HG03159 (cell line): Measurements from ENCODE around the gene PTPRM.

Experiments used
- ATAC-seq: cut with Tn5 transposase; IDR thresholded peaks from one replicate; pipeline ENCODE4 v1.9.1; 2021; ENCODE audit warnings: mild to moderate bottlenecking, moderate library complexity; ENCODE audit not compliant: unreplicated experiment

PTPRM gene

DNA sequence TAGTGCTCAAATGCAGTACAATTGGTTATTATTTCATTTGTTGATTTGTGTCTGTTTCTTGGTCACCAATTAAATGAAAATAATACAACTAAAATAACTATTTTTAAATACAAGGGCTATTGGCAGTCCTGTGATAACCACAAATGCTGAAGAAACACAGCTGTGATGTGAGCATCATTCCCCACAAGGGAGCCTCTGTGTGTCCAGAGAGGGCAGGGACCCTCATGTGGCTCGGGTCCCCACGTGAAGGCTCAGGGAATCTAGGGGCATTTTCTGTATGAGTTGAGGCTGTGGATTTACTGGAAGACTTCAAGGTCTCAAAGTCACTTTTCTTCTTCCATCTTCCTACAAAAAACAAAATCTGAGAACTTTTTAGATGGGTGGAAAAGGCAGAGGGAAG lies 726.1 kb downstream of the PTPRM start:
- no peak for ATAC-seq

DNA sequence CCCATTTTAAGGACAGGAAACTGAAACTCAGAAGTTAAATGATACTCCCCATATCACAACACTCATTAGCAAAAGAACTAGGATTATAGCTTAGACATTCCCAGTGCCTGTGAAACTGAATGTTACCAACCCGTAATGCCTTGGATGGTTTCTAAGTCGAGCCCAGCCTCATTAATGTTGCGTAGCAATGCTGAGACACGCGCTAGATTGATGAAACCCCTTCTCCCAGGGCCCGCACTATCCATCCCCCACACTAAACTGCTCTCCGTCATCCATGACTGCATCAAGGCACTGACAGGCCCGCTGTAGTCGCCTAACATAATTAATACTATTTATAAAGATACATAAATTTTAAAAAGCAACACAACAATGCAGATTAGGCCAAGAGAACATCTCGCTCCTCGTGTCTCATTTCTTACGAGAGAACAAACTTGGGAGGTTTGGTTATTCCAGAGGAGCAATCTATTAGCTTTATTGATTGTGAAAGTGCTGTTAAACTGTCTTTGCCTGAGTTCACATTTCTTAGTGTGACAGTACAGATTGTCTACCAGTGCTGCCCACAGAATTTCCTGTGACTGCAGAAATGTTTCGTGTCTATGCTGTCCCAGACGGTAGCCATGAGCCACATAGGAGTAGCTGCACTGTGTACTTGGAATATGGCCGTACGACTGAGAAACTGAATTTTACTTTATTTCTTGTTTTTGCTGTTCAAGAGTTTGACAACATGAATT lies 729.9 kb downstream of the PTPRM start:
- no peak for ATAC-seq

DNA sequence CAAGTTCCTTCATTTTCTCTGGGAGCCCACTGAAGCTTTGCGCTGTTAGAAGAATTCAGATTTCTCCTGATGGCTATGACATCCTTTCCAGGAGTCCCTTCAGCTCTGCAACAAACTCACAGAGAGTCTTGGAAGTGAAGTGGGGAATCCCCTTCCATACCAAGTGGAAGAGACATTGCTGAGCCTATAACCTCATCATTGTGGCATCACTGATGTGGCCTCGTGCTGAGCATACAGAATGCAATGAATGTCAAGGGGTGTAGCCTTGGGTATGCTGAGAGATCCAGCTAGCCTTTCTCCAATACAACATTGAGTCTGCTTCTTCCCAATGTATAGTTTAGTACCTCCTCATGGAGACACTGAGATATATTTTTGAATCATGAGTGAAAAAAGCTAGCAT lies 731.1 kb downstream of the PTPRM start:
- ATAC-seq = no peak

DNA sequence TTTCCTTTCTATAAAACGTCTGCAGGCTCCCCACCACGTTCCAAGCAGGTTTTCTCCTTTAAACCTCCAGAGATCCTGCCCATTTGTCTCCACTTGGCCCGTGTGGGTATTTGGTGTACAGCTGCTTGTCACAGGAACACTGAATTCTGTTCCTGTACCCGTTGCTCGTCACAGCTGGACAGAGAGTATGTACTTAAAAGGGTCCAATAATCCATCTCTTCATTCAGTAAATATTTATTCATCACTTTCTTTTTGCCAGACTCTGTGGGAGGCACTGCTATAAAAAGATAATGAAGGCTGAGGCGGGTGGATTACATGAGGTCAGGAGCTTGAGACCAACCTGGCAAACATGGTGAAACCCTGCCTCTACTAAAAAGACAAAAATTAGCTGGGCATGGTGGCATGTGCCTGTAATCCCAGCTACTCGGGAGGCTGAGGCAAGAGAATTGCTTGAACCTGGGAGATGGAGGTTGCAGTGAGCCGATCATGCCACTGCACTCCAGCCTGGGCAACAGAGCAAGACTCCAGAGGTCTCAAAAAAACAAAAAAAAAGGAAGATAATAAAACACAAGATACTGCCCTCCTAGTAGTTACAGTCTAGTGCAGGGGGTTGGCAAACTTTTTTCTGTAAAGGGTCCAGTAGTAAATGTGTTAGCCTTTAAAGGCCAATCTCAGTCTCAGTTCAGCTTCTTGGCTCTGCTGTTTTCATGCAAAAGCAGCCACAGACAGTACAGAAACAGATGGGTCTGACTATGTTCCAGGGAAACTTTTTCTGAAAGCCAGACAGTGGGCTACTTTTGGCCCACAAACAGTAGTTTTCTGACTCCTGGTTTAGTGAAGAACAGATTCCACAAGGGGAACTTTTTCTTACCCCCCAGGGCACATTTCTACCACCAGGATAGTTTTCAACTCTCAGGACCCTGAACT lies 732.2 kb downstream of the PTPRM start:
- ATAC-seq = no peak

DNA sequence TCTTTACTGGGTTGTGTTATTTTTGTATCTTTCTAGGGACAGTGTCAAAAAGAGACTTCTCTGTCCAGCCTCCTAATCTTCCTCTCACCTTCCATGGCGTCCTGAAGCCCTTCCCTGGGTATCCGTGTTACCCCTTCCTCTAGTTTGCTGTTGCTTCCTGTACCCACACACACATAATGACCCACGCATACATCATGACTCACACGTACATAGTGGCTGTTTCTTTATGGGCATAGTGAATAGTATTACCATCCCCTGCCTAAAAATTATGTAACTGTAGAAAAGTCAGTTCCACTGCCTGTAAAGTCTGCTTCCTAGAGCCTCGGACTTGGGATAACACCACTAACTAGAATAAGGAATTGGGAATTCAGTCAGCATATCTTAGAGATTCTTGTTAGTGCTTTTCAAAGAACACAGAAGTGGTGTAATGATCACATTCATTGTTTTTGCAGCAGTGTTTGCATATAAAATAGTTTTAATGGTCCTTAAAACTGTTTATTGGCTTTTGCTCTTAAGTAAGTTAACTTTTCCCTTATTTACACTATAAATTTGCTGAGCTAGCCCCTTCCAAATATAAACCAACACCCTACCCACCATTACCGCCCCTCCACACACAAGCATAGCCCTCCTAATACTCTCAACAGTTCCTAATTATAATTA lies 733.8 kb downstream of the PTPRM start:
- ATAC-seq = no peak

DNA sequence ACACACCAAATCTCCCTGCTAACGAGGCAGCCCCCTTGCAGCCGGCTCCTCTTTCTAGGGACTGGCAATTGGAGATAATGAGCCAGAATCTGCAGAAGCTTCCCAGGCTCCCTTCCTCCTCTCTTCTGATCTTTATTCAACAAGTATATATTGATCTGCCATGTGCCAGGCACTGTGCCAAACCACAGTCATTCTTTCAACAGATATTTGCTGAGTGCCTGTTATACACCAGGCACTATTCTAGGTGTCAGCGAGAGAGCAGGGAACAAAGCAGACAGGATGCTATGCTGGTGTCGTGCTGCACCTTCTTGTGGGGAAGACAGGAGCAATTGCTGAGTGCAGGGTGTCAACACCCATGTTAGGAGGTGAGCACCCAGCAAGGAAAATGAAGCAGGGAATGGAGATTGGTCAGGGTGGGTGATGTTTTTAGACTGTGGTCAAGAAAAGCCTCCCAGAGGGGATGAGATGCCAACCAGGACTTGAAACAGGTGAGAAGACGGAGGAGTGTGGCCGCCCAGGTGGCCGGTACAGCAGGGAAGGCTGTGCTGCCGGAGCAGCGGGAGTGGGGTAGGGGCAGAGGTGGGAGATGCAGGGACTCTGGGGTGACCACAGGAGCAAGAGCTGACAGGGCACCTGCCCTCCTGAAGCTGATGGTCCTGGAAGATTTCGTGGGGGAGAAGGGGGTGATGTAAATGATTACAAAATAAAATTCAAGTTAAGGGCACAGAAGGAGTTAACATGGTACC lies 734.5 kb downstream of the PTPRM start:
- no peak for ATAC-seq

DNA sequence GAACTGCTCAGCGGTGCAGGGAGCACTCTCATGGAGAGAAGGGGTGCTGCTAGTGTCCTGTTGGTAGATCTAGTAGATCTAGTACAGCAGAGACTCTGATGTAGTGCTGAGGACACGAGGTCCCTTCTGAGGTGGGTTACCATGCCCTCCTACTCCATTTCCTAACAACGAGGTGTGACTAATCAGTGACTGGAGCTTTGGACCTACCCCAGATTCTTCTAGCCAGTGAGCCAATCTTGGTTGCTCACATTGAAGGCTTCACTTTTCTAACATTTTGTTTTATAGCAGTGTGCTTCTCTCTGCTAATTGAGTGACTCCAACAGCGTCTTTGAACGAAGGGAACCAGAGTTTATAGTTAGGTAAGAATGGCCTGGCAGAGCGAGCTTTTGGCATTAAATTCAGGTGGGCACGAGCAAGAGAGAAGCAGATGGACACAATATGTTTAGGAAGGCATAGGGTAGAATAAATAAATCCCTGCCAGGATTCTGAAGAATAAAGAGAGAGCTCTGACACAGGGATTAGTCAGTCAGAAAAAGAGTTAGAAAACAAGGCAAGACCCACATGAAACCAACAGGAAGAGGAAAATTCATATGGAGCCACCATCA lies 736.1 kb downstream of the PTPRM start:
- no peak for ATAC-seq

DNA sequence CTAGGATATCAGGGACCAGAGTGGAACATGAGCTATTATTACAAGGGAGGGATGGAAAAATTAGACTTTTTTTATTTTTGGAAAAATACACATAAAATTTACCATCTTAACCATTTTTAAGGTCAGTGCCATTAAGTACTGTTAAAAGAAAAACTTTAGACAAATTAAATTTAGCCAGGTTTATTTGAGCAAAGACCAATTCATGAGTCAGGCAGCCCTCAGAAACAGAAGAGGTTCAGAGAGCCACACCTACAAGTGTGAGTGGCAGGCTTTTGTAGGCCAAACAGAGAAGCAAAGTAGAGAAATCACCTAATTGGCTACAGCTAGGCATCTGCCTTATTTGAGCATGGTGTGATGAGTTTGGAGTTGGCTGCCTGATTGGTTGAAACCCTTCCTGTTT lies 740.8 kb downstream of the PTPRM start:
- no peak for ATAC-seq

DNA sequence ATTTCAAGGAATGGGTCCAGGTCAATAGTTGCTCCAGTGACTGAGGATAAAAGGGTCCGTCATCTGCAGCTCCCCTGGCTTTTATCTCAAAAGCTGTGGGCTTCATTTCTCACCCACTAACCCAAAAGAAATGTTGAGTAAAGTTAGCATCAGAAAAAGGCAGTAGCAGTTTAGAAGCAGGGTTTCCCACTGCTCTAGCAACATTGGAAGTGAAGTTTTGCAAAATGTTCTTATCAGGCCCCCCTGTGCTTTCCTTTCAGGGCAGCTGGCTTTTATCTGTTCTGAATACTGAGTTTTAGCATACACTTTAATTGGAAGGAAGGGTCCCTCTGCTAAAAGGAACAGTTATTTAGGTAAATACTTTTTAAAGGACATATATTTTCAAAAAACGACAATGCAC lies 745.9 kb downstream of the PTPRM start:
- no peak for ATAC-seq

DNA sequence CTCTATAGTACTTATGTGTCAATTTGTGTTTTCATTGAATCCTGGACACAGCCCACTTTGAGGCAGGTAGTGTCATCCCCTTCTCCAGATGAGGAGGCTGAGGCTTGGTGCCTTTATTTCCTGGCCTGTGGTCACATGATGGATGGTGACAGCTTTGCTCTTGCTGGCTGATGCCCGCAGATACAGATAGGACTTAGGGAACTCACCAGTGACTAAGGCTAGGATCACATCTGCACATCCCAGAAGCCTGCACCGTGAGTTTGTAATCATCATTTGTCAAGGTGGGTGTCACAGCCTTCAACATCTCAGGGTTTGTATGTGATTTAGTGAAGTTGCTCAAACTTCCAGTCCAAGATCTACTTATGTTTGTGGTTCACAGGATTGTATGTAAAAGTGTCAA lies 747.0 kb downstream of the PTPRM start:
- ATAC-seq = no peak

DNA sequence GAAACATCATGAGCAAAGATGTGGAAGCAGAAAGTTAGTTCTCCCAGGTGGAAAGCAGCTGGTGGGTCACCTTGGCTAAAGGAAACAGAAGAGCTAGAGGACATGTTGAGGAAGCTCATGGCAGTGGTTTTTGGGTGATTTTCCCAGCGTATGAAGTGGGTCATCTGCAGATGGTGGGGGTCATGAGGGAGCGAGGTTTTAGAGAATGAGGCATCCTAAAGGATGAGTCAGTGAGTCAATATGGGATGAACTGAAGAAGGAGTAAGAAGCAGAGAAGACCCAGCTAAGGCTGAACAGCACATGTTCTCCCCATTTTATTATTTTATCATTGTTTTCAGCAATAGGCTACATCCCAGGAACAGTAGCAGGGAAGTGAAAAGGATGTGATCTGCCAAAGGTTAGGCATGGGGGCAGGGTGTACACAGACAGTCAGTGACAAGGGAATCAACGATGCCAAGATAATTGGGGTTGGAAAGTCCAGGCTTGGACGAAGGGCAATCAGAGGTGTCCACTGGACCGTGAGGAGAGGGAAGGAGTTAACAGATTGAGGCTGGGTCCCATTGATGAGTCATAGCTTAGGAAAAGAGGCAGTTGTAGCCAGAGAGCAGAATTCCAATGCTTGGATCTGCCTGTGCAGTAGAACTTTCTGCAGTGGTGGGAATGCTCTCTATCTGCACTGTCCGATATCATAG lies 752.8 kb downstream of the PTPRM start:
- ATAC-seq = no peak

DNA sequence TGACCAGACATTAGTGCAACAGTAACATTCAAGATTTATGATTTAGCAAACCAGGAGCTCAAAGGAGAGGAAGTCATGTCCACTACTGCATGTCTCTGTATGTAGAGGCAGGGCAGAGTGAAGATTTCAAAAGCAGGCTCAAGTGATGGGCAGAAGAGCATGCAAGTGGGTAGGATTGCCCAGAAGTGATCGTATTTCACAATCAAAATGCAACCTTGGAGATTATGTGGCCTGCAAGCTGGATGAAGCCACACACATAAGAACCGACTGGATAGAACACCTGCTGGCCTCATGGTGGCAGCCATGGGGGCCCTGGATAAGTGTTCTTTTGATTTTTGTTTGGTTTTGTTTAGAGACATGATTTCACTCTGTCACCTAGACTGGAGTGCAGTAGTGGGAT lies 755.4 kb downstream of the PTPRM start:
- ATAC-seq = no peak

DNA sequence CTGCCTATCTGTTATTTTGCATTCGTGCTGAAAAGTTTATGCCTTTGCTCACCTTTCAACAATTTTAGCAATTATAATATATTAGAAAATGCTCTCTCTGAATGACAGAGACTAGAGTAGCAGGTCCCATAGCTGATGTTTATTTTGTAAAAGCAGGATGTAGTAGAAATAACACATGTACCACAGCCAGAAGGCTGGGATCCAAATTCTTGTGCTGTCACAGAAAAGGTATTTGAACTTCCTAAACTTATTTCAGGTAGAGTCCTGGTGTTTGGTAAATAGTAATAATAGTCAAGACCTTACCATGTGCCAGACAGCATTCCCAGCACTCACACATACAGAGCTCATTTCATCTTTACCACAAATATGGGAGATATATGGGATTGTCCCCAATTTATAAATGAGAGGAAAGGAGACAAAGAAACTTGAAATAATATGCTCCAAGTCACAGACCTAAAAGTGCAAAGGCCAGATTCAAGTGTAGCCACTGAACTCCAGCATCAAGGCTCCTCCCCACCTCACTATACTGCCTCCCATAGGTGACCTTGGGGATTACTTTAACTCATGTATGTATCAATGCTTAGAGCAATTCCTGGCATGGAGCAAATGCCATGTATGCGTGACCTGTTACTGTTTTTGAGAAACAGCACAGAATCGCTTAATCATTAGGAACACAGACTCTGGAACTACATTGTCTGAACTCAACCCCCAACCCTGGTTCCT lies 757.4 kb downstream of the PTPRM start:
- no peak for ATAC-seq

DNA sequence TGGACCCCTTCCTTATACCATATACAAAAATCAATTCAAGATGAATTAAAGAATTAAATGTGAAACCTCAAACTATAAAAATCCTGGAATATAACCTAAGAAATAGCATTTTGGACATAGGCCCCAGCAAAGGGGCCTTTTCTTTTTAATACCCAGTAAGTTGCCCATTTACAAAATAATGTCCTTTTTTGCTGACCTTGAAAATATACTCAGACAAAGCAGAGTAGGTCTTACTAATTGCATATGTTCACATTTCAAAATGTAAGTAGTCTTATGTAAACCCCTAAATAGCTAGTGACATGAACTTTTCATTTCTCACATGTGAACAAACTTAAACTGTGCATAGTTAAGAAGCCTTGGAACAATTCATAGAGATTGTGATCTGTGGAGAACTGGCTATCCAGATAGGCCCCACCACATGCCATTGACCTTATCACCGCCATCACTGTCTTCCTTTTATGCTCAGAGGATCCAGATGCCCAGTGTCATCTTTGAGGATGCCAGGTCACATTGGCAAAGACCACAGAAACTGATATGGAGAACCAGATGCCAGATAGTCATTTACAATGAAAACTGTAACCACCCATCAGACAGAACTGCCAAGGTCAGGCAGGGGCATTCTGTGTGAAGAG lies 759.8 kb downstream of the PTPRM start:
- ATAC-seq = no peak

DNA sequence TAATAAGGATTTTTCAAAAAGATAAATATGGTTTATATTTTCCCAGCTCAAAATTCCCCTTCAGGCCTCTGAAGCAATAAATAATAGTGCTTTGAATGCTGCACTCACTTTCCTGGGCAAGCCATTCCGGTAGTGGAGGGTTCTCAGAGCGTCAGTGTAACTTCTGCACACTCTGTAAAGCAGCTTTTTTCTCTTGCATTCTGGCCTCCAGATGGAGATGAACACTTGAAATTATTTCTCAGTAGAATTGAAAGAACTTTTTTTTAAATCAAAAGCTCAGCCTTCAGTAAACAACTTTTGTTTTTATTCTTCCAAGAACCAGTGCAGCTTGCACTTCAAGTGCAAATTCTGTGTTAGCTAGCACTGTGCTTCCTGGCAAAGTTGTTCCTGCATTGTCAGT lies 761.0 kb downstream of the PTPRM start:
- ATAC-seq = no peak

DNA sequence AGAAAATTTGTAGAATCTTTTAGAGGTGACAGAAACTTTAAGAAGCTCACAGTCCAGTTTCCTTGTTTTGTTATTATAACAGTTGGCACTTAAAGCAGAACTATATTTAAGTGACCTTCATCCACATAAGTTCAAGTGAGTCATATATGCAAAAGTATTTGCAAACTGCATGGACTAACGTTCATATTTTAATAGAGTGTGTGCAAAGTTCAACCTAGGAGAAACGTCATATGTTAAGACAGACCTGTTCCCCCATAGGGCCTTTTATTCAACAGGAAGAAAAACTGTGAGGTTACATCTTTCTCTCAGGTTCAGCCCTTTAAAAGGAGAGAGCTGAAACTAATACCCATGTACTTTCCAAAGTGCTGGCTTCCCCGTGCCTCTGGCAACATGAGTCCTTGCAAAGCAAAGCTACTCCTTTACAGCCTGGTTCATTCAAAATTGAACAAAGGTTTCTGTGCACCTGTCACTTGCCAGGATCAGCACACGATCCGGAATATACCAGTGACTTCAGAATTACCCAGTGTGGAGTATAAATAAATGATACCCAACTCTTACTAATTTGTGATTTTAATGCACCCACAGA lies 762.2 kb downstream of the PTPRM start:
- no peak for ATAC-seq

DNA sequence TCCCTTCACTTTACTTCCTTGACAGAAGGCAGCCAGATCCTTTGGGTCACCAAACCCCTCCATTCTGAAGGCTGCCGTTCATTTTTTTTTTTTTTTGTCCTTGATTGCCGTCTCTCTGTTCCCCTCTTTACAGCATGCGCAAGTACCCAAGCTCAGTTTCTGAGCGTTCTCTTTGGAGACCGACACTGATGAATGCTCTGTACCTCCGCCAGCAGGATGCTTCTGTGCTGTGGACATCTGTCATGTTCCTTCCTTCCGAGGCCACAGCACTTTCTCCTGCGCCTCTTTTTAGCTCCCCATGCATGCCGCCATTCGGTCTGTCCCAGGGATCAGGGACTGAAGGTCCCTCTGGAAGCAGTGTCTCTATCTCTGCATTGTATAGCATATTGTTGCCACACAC lies 763.5 kb downstream of the PTPRM start:
- ATAC-seq = no peak

DNA sequence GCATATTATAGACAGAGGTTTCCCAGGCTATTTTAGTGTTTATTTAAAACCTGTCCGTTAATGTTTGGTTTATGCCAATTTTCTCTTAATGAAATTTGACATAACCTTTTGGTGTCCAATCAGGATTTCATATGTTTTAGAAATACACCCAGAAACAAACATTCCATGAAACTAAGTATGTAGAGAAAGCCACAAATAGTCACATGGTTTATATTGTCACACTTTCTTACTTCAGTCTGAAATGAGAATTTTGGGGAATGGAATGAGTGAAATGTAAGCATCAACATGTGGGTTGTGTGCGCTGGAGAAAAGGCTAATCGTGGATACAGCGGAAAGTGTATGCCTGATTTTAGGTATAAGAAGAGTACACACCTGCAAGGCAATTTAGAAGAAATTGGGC lies 765.2 kb downstream of the PTPRM start:
- no peak for ATAC-seq

DNA sequence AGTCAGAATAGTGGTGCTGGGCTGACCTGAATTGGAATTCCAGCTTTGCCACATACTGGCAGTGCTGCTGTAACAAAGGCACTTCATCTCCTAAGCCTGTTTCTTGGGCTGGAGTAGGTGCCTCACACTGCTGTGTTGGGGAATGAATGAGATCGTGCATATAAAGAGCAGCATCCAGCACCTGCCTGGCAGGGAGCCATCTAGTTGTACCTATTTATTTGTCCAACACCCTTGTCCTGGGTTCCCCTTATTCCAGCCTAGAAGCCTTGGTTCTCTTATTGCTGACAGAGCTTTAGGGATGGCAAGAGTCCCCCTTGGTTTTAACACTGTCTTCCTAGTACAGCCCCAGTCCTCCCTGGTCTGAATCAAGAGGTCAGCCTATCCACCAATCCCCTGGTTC lies 766.8 kb downstream of the PTPRM start:
- no peak for ATAC-seq
